Activated T-helper 1 cell treated with anti-CD3 and anti-CD28 coated beads, Interleukin-2, amount 50 U/mL, for 16 hours (primary cell): ENCODE measurements around the gene COASY.
"Not testable (repeated sequence)": the region's sequence is repeated elsewhere in the genome, so short reads cannot be mapped to it uniquely, and the experiment has no call there.

Experiments used
- DNase-seq, 2 donors: peaks; one replicate each; pipeline ENCODE4 v3.0.0-alpha.2; 2020; ENCODE audit warnings: low read depth in 1 of 2, low spot score in 1 of 2

The COASY gene

DNA sequence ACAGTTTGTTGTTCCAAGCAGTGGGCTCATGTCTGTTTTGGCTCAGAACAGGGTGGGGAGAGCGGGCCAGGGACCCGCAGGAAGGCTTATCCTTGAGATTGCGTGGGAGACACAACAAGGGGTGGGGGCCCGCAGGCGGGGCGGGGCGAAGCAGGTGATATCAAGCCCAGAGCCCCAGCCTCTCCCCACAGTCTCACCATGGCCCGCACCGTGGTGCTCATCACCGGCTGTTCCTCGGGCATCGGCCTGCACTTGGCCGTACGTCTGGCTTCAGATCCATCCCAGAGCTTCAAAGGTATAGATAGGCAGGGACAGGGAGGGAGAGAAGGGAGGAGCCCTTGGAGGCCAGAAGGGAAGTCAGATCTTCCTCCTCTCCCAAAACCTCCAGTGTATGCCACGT lies 9.2 kb upstream of the COASY start, which contains the start of gene HSD17B1:
HSD17B1 (plus strand) TSS at position 188 of the 400 bp plus-strand sequence; CDS start at position 199, 11 bp downstream.
- not testable (repeated sequence) for DNase-seq

GRCh38 chr17:42553161-42553818 lies 8.7 kb upstream of the COASY start:
- no peak for DNase-seq

DNA sequence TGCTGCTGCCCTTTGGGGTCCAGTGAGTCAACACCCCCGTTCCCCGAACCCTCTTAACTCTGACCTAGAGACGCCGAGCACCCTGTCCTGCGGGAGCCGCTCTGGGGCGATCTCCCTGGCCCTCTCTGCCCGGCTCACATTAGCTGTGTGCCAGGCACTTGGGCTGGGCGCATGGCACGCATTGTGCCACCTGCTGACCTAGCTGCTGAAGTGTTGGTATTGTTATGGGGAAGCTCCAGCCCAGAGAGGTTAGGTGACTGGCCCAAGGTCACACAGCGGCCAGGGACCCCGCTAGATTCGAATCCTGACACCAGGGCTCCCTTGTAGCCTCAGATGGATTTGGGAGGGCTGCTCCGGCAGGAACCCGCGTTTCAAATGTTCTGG lies 8.1 kb upstream of the COASY start:
- DNase-seq: no peak

- peak; percentile 53 to 60 for DNase-seq
Measured at GRCh38 chr17:42554250-42555121, 7.5 kb upstream of the COASY start.

DNA sequence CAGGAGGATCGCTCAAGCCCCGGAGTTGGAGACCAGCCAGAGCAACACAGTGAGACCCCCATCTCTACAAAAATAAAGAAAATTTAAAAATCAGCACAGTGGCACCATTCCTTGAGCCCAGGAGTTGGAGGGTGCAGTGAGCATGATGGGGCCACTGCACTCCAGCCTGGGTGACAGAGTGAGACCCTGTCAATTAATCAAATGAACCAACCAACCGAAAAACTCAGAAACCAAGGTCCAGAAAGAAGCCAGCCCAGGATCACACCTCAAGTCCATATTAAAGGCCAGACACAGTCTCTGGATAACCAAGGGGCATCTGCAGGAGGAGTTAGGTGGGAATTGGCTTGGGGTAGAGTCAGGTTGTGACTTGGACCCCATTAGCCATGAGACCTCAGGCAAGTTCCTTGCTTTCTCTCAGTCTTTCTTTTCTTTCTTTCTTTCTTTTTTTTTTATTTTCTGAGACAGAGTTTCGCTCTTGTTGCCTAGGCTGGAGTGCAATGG lies 6.8 kb upstream of the COASY start:
- no peak for DNase-seq

DNA sequence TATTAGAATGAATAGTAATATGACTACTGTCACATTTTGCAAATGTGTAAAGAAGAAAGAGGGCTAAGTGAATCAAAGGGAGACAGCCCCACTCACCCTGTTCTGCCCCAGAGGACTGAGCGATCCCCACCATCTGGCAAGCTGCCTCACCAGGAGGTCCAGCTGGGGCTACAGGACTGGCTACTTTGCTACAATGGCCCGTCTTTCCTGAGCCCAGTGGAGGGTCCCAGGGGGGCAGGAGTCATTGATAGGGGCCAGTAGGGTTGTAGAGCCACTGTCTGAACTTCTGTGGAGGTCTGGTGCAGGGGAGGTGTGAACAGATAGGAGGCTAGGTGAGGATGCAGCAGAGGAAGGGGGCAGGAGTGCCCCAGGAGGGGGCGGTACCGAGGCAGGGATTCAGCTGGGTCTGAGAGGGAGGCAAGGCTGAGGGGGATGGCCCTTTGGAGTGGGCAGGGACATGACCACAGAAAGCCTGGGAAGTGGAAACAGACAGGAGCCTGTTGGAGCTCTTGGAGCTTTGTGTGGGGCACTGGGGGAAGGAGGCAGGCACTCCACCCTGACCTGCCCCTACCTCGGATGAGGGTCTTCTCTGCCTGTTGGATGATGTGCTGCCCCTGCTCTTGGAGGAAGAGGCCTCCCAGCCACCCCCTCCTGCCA lies 5.9 kb upstream of the COASY start:
- DNase-seq: not testable (repeated sequence)

DNA sequence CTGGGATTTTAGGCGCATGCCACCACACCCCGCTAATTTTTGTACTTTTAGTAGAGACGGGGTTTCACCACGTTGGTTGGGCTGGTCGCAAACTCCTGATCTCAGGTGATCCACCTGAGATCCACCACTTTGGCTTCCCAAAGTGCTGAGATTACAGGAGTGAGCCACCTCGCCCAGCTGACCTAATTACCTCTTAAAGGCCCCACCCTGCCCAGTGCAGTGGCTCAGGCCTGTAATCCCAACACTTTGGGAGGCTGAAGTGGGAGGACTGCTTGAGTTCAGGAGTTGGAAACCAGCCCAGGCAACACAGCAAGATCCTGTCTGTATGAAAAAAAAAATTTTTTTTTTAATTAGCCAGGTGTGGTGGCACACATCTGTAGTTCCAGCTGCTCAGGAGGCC lies 2.9 kb upstream of the COASY start:
- DNase-seq: no peak

GRCh38 chr17:42560246-42560645 lies 1.7 kb upstream of the COASY start:
- no peak for DNase-seq

DNA sequence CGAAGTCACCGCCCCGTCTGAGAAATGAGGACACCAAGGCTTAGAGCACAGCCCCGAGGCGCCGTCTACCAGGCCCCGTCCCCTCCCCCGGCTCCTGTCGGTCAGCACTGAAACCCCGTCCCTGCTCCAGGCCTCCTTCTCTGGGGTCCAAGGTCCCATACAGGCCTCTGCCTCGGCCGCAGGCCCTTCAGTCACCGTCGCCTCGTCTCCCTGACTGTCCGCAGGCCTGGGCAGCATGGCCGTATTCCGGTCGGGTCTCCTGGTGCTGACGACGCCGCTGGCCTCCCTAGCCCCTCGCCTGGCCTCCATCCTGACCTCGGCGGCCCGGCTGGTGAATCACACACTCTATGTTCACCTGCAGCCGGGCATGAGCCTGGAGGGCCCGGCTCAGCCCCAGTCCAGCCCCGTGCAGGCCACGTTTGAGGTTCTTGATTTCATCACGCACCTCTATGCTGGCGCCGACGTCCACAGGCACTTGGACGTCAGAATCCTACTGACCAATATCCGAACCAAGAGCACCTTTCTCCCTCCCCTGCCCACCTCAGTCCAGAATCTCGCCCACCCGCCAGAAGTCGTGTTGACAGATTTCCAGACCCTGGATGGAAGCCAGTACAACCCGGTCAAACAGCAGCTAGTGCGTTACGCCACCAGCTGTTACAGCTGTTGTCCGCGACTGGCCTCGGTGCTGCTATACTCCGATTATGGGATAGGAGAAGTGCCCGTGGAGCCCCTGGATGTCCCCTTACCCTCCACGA lies 617 bp downstream of the COASY start:
- no peak for DNase-seq

DNA sequence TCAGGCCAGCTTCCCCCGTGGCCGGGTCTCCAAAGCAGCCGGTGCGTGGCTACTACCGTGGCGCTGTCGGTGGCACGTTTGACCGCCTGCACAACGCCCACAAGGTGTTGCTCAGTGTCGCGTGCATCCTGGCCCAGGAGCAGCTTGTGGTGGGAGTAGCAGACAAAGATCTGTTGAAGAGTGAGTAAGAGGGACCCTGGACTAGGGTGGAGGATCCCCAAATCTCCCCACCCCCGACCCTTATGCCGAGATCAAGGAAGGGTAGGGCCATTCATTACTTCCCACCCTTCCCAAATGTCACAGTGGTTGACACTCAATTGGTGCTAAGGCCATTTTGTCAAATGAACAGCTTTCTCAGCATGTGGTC lies 1.2 kb downstream of the COASY start:
- DNase-seq: no peak

- DNase-seq: no peak
Measured at GRCh38 chr17:42563543-42563942, 1.6 kb downstream of the COASY start.

GRCh38 chr17:42563950-42564349 lies 2.0 kb downstream of the COASY start:
- no peak for DNase-seq

GRCh38 chr17:42564815-42565522 lies 3.0 kb downstream of the COASY start:
- no peak for DNase-seq

DNA sequence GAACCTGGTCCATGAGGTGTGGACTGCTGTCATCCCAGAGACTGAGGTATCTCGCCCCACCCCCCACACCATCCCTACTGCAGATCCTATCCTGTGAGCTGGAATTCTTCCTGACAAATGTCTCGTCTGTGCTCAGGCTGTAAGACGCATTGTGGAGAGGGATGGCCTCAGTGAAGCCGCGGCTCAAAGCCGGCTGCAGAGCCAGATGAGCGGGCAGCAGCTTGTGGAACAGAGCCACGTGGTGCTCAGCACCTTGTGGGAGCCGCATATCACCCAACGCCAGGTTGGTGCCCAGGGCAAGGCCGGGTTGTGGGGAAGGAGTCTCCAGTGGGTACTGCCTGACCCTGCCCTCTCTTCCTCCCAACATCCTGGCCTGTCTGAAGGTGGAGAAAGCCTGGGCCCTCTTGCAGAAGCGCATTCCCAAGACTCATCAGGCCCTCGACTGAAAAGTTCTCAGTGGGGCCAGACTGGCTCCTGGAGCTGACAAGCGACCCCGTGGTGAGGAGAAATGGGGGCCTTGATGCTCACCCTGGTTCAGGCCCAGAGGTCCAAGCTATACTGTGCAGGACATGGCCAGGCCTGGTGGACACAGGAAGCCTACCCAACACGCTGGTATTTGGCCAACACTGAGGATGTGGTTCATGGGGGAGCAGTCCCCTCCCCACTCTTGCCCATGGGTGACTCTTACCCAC lies 3.7 kb downstream of the COASY start:
- no peak for DNase-seq

DNA sequence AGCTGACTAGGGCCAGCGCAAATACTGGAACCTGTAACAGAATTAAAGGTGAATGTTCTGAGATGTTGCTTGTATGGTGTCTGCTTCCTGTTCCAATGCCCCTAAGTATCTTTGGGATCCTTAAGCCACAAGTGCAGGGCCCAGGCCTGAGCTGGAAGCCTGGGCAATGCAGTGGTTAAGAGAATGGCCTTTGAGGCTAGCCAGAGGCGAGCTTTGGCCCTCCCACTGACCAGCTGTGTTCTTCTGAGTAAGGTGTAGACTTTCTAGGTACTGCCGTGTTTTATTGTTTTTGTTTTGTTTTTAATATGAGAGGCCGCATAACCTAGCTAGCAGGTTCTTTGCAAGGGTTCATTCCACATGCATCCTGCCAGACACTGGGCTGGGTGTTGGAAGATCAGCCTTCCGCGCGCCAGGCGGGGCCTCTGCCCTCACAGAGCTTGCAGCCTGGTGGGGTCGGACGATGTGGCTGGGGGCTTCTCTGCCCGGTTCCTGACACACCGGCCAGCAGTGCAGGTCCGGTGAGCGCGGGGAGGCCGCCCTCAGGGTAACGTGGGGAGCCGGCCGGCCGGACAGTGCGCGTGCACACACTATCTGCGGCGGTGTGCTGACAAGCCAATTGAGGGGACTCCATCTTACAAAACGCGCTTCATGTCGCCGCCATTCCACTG lies 4.4 kb downstream of the COASY start:
- no peak for DNase-seq

DNA sequence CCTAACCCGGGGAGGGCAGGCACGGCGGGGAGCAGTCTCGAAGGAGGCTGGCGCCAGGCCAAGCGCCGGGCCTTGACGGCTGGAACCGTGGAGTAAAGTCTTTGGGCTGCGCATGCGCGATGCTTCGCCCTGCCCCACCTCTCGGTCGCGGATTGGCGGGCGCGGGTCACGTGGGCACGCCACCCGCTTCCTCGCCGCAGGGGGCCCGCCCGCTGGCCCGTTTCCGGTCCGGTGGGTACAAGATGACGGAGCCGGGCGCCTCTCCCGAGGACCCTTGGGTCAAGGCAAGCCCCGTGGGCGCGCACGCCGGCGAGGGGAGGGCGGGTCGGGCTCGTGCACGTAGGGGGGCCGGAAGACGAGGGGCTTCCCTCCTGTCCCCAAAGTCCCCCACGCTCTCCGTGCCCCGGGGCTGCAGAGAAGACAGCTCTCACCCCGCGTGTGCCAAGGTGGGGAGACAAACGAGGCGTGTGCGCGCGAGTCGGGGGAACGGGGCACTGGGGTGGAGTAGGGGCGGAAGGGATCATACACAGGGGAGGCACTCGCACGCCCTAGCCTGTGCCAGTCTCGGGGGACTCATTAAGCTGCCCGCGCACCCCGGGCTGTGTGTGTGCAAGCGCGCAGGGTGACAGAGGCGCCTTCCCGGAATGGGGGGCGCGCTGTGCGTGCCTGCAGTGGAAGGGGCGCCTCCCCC lies 5.1 kb downstream of the COASY start, which contains the start of gene MLX:
MLX (plus strand) TSS at position 218 of the 691 bp plus-strand sequence; CDS start at position 243, 25 bp downstream.
- peak; percentile 81 to 88 for DNase-seq

GRCh38 chr17:42568341-42569111 lies 6.6 kb downstream of the COASY start:
- DNase-seq: no peak
